Islet of Langerhans (tissue), 1 donor: ENCODE results near the gene DCST2.
"Not testable (repeated sequence)": the region's sequence is repeated elsewhere in the genome, so short reads cannot be mapped to it uniquely, and the experiment has no call there.

Source experiments
- FAIRE-seq: peaks from one replicate; lab custom pipeline; 2011; peaks lifted over from hg19 to GRCh38; lab: Jason Lieb, UNC

The DCST2 gene

DNA sequence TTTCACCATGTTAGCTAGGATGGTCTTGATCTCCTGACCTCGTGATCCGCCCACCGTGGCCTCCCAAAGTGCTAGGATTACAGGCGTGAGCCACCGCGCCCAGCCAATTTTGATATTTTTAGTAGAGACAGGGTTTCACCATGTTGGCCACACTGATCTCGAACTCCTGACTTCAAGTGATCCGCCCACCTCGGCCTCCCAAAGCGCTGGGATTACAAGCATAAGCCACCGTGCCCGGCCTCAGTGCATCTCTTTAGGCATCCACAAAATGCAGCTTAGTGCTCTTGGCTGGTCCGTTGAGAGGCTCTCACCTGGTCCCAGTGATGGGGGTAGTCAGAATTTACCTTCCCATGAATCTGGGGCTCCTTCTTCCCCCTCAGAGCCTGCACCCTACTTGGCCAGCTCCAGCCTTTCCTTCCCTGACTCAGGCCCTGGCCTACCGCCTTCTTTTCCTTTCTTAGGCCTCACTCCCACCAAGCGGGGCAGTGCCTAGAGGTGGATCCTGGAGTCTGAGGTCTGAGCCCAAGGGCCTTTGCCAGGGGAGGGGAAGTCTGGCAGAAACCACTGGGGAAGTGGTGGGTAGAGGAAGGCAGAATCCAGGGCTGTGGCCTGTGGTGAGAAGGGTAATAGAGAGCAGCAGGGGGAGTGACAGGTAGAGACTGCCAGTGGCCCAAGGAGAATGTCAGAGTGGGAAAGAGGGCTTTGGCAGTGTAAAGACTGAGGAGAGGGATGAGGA, 36.4 kb downstream of the DCST2 start:
- FAIRE-seq, result no peak

DNA sequence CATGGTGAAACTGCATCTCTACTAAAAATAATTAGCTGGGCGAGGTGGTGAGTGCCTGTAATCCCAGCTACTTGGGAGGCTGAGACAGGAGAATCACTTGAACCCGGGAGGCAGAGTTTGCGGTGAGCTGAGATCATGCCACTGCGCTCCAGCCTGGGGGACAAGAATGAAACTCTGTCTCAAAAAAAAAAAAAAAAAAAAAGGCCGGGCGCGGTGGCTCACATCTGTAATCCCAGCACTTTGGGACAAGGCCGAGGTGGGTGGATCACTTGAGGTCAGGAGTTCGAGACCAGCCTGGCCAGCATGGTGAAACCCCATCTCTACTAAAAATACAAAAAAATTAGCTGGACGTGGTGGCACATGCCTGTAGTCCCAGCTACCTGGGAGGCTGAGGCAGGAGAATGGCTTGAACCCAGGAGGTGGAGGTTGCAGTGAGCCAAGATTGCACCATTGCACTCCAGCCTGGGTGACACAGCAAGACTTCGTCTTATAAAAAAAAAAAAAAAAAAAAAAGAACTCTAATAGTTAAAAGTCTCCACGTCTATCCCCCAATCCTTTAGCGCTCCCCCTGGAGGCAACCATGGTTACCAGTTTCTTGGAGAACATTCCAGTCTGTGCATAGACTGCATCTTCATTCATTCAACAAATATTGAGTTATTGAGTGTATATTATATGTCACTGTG, 38.1 kb downstream of the DCST2 start:
- FAIRE-seq, result not testable (repeated sequence)

DNA sequence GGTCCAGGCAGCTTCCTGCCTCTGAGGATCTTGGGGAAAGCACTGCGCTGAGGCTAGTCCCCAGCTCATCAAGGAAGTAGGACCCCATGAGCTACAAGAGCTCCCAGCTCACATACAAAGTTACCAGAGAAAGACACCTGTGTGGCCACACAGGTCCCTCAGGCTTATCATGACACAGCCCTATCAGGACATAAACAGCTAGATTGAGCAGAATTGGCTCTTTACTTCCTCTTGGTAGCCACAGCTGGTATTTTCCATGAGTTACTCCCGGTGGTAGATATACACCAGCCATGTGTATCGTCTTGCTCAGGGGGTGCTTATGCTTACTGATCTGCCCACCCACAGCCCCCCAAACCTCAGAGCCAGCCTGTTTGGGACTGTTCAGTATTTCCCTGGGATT, 39.0 kb downstream of the DCST2 start:
- FAIRE-seq, result no peak

DNA sequence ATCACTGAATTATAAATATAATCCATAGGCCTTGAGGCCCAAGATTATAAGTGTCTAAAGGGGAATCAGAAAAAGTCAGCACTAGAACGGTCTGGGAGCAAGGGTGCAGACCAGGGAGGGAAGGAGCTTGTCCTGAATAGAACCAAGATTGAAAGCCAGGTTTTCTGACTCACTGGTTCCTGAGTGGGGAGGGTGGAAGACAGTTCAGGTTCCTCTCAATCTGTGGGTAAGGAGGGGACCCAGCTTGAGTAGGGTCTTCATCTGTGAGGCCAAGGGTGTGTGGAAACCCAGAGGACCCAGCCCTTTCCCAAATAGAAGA, 39.4 kb downstream of the DCST2 start:
- no peak for FAIRE-seq

DNA sequence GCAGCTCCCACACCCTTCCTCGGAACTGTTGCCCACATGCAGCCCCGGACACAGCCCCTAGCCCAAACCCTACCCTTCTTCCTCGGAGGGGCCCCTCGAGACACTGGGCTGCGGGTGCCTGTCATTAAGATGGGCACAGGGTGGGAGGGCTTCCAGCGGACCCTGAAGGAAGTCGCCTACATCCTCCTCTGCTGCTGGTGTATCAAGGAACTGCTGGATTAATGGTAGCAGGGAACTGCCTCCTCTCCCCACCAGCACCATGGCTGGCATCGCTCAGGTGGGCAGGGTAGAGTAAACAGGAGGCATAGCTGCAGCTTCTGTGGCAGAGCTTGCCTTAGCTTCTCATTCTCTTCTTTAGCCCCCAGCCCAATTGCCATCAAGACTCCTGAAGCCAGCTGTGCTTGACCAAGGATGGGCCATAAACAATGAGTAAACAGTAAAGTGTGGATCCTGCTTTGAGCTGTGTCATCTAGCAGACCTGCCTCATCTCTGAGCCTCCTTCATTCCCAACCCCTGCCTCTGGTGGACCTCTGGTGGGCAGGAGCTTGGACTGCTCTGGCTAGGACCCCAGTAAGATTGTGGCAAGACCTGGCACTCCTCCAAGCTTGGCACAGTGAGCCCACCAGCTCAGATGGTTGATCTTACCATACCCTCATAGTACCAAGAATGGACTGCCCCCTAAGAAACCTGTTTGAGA, 39.9 kb downstream of the DCST2 start, which contains the start of gene LENEP:
TSS of gene LENEP (plus strand) at position 15 of the 697 bp plus-strand sequence. CDS start at position 37, 22 bp downstream.
- FAIRE-seq, result no peak

DNA sequence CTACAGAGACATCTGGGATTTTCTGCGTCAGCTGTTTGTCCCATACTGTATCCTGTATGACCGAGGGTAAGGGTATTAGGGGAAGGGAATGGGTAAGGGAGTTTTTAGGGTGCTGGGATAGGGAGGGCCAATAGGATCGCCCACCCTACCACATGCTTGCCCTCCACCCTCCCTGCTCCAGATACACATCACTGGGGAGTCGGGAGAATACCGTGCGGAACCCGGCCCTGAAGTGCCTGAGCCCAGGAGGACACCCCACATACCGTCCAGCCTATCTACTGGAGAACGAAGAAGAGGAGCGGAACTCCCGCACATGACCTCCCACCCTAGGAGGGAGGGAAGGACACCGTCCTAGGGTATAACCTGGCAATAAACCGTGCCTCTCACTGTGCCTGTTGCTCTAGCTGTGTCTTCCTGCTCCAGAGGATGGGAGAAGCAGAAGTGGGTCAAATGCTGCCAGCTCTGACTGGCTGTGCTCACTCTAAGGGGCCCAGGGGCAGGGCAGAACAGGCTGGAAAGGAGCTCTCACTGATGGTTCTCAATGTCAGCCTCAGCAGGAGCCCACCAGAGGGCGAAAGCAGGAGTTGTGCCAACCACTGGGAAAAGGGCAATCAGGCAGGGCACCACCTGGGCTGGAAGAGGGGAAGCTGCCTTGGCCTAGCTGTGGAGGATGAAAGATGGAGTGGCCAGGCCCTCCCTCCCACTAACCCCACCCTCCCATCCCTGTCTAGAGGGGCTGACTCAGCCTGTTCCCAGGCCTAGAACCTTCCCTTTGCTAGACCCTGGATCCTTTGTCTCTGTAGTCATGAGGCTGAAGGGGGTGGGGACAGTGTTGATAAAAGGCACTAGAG, 40.6 kb downstream of the DCST2 start:
- no peak for FAIRE-seq

DNA sequence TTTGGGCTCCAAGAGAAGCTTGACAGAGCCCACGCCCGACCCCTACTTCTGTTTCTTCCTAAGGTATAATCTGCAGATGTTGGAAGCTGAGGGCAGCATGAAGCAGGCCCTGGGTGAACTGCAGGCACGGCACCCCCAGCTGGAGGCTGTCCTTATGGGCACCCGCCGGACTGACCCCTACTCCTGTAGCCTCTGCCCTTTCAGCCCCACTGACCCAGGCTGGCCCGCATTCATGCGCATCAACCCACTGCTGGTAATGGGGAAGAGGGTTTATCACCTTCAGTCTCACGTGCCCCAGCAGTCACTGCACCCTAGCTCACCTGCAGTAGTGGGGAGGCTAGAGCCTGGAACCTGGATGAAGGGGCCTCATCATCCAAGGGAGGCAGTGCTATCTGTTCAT, 43.3 kb downstream of the DCST2 start:
- FAIRE-seq, result no peak

DNA sequence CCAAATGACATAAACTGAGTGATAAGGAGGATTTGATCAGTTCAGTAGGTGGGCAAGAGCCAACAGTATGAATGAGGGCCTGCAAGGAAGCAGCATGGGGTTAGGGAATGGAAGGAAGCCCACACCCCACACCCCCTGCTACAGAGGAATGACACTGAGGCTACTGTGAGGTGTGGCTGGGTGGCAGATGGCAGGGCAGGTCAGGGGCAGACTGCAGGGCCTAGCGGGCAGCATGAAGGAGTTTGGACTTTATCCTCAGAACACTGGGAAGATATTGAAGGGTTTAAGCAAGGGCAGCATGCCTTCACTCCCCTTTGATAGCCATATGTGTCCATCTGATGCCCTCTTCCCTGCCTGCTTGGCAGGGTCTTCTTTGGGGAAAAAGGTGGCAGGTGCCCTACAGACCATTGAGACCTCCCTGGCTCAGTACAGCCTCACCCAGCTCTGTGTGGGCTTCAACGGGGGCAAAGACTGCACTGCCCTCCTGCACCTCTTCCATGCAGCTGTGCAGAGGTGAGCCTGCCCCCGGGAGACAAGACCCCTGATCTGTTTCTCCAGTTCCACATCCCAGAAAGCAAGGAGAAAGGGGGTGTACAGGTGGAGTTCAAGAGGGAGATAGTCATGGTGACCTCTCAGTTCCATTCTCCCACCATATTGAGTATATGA, 44.3 kb downstream of the DCST2 start:
- FAIRE-seq, result no peak

DNA sequence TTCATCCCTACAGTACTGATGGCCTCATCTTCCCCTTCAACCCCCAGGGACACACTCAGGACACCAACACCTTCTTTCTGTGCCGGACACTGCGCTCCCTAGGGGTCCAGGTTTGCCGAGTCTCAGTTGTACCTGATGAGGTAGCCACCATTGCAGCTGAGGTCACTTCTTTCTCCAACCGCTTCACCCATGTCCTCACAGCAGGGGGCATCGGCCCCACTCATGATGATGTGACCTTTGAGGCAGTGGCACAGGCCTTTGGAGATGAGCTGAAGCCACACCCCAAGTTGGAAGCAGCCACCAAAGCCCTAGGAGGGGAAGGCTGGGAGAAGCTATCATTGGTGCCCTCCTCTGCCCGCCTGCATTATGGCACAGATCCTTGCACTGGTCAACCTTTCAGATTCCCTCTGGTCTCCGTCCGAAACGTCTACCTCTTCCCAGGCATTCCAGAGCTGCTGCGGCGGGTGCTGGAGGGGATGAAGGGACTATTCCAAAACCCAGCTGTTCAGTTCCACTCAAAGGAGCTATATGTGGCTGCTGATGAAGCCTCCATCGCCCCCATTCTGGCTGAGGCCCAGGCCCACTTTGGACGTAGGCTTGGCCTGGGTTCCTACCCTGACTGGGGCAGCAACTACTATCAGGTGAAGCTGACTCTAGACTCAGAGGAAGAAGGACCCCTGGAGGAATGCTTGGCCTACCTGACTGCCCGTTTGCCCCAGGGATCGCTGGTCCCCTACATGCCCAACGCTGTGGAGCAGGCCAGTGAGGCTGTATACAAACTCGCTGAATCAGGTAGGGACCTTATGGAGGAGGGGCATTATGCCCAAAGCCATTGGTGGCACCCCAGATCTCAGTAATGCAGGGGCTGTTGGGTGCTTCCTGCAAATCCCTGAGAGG, 45.3 kb downstream of the DCST2 start:
- FAIRE-seq, result no peak

DNA sequence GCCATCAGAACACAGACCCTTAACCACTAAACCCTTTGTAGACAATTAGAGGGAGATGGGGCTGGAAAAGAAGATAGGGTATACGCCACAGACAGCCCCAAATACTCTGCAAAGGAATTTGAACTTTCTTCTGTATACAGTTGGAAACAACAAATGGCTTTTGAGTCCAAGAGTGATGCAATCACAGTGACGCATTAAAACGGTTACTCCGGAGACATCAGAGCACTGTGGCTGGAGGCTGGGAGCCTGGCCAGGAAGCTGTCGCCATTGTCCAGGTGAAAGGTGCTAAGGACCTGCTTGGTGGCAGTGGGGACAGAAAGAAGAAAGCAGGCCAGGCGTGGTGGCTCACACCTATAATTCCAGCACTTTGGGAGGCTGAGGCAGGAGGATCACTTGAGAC, 46.3 kb downstream of the DCST2 start:
- no peak for FAIRE-seq

DNA sequence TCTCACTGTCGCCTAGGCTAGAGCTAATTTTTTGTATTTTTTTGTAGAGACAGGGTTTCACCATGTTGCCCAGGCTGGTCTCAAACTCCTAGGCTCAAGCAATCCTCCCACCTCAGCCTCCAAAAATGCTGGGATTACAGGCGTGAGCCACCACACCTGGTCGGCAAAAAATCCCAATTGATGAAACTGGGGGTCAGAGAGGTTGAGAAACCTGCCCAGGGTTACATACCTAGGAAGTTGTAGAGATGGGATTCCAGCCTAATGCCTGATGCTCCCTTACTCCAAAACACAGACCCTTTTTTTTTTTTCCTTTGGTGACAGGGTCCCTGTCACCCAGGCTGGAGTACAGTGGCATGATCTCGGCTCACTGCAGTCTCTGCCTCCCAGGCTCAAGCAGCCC, 46.8 kb downstream of the DCST2 start:
- FAIRE-seq, result not testable (repeated sequence)

DNA sequence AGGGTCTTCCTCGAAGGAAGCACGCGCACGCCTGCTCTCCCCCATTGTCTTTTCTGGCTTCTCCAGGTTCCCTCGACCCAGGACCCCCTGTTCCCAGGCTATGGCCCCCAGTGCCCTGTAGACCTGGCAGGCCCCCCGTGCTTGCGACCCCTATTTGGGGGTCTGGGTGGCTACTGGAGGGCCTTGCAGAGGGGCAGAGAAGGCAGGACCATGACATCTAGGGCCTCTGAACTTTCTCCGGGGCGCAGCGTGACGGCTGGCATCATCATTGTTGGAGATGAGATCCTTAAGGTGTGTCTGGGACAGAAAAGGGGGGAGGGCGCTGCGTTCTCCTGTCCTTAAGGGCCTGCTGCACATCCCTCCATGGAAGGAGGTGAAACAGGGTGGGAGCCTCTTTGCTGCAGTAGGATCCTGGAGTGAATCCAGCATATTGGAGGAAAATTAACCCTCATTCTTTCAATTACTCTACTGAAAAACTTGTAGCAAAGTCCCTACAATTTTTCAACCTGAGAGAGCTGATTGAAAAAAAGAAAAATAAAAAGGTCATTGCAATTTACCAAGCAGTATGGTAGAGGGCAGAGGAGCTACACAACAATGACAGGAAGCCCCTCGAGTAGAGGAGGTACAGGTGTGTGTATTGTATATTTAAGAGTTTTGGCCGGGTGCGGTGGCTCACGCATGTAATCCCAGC, 49.7 kb downstream of the DCST2 start:
- no peak for FAIRE-seq

DNA sequence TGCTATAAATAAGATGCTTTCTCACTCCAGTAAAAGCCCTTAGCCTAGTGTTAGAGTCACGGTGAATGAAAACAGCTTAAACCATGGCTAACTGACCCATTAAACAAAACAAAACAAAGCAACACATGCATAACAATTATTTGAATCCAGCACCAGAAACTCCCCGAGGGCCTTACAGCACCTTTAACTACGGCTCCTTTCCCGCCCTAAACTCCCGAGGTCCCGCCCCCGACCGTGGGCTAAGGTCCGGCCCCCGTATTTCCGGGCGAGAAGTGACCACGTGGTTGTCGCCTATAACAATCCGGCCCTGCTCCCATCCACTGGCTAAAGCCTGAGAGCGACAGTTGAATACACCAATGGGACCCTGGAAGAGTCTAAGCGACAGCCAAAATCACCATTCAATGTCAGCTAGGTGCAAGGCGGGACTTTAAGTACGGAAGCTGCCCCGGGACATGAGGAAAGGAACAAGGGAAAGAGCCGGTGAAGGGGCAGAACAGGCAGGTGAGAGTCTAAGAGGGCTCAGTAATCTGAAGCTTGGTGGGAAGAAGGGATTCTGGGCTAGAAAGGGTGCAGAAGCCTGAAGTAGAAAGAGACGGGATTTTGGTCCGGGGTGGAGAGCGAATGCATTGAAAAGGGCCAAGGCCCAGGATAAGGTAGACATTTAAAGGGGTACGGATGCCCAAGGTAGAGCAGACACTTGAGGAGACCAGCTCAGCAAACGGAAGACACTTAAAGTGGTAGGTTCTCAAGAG, 50.5 kb downstream of the DCST2 start, which contains the start of gene FLAD1:
TSS of gene FLAD1 (plus strand) at position 448 of the 752 bp plus-strand sequence. CDS start 351 bp downstream, outside the sequence.
- FAIRE-seq, result peak; percentile 95

DNA sequence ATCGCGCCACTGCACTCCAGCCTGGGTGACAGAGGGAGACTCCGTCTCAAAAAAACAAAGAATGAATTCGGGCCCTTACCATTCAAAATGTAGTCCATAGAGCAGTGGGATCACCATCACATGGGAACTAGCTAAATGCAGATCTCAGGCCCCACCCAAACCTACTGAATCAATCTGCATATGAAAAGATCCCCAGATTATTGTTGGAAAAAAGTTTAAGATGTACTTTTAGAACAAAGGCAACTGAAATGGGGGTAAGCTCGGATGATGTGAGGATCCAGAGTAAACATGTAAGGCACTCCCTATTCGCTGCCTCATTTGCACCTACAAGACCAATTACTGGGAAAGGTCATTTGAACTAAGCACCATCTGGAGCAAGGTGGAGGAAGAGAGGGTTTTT, 51.2 kb downstream of the DCST2 start:
- FAIRE-seq, result no peak

DNA sequence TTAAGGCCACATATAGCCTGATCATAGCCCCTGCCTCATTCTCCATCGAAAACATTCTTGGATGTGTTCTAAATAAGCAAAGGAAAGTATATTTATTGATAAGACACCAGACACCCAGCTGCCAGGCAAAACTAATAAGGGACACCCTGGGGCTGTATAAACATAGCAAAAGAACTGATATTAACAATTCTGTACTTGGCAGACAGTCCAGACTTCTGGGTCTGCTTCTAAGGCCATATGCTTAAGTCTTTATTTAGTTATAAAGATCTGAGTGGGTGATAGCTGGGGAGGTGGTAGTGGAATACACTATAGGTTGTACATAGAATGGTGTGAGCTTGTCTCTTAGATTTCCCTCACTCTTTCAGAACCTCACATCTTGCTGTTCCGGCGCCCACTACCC, 55.2 kb downstream of the DCST2 start:
- FAIRE-seq, result no peak

DNA sequence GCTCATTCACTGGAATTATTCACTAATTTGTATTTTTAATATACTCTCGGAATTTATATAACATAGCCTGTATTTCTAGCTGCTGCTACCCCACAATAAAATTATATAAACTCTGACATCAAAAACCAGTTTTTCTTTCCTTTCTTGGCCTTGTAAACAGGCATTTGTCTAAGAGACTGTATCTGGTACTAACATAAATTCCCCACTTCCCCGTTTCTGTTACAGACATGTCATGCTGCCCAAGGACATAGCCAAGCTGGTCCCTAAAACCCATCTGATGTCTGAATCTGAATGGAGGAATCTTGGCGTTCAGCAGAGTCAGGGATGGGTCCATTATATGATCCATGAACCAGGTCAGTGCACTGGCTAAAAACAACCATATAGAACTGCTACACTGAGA, 55.8 kb downstream of the DCST2 start:
- FAIRE-seq, result not testable (repeated sequence)

DNA sequence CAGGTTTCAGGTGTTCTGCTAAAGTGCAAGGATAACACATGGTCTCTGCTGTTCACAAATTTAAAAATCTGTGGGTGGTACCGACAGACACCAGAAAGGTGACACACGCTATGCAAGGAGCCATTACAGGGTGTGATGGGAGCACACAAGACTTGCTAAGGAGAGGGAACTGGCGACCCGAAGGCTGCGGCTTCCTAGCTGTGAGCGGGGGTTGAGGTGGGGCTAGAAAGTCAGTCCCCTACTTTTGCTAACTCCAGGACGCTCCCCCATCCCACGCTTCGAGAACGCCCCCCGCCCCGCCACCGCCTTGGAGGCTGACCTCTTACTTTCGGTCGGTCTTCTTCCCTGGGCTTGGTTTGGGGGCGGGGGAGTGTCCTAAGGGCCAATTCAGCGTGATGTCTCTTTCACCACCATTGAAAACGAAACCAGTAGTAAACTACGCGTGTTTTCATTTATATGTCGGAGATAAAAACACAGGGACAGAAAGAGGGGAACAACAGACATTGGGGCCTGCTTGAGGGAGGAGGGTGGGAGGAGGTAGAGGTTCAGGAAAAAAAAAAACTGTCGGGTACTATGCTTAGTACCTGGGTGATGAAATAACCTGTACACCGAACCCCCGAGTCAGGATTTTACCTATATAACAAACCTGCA, 58.0 kb downstream of the DCST2 start:
- FAIRE-seq, result no peak

DNA sequence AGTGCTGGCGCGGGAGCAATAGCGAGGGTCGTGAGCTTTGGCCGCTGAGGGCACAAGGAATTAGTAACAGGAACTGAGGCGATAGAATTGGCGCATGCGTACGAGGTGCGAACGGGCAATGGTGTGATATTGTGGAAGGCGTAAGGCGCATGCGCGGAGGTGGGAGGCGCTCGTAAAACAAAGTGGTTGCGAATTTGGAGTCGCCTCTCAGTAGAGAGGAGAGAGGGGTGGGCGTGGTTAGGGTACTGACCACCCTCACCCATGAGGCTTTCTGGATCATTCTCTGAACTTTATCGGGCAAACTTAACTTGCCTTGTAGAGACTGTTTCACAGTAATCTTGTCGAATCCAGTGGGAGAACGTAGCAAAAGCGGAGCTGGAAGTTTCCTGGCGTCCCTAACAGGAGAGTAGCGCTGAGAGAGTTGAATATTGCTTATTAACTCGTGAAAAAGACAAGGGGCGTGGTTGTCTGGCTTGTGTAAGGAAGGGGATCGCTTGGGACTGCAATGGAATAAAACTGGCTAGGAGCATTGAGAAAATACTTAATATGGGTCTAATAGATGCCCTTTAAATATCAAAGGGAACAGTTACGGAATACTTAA, 58.7 kb downstream of the DCST2 start:
- peak; percentile 13 for FAIRE-seq
